HL-60/S4 treated with phorbol 12-myristate 13-acetate at 8.2 ng/mL for 4 days and 3 days (cell line): ENCODE measurements around the gene EZH2.

Source experiments
- in situ Hi-C: fragments of 300-500 bp; cut with MboI; formaldehyde crosslinking; loops from 2 replicates; pipeline ENCODE4 v1.15.0; 2022; ENCODE audit warnings: low sequenced_read_pairs

The EZH2 gene

DNA sequence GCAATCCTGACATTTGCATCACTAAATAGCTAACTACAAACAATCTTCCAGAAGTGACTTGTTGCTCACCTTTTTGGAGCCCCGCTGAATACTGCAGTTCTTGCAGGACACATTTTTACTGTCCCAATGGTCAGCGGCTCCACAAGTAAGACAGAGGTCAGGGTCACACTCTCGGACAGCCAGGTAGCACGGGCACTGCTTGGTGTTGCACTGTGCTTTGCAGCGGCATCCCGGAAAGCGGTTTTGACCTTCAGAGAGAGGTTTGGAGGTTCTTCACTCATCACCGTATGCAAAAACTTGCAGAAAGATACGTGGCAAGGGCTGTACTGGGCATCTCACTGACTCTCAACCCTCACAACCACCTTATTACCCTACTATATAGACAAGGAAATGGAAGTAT, 70.2 kb downstream of the EZH2 start:
- in situ Hi-C loops: no loop called here

DNA sequence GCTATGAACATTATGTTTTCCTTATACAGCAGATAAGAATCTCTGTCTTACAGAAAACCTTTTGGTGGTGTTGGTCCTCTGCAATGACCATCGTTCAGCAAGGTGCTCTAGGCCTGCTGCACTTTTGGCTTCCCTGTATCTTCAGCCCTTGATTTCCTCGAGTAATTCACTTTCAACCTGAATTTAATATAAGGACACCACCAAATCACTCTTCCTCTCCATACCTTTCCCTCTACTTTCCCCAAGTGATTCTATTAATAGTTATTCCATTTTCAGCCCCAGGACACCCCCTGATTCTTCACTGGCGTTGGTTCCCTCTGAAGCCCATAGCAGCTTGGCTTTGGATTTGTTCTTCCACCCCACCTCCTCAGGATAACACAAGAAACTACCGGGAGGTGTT, 72.2 kb downstream of the EZH2 start:
- in situ Hi-C loops: no loop called here

DNA sequence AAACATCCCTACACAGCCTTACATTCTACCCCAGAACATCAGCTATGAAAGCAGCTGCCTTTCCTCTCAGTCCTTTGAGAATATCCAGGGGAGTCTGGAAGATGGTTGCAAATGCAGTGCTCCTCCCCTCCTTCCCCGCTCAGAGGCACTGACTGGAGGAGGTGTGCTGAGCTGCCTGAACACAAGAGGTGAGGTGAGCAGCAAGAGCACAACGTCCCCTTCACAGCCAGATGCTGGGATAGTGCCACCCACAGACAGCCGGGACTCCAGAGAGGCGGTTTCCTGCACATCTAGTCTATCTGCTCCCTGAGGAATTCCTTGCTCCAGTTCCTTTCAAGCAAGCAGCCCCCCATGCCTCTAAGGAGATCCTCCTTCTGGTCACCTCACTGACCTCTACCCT, 74.2 kb downstream of the EZH2 start:
- in situ Hi-C loops: no loop called here

DNA sequence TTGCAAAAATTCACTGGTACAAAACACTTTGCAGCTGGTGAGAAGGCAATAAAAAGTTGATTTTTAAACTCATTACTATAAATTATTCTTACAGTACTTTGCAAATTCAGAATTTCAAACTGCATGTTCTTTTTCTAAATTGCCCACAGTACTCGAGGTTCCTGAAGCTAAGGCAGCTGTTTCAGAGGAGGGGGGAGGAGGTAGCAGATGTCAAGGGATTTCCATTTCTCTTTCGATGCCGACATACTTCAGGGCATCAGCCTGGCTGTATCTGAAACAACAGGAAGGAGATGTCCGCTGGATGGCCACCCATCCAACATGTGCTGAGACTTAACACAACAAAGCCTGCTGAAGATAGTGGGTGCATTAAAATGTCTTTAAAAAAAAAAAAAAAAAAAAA, 76.7 kb downstream of the EZH2 start:
- in situ Hi-C loops: no loop called here

DNA sequence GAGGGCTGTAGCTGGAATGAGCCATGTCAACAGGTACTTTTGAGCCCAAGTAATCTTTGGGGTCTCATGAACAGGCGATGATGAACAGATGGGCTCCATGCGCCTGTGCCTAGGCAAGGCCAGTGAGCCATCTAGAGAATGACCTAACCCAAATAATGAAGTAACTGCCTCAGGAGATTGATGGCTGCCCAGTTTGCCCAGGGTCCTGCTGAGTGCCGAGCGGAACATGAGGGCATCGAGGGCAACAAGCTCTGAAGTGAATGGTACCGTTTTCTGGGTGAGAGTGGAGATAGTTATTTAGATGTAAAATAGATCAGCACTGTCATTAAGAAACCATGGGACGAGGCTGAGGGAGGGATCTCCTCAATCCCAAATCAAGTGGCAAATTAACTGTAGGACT, 77.9 kb downstream of the EZH2 start:
- in situ Hi-C loops: no loop called here

DNA sequence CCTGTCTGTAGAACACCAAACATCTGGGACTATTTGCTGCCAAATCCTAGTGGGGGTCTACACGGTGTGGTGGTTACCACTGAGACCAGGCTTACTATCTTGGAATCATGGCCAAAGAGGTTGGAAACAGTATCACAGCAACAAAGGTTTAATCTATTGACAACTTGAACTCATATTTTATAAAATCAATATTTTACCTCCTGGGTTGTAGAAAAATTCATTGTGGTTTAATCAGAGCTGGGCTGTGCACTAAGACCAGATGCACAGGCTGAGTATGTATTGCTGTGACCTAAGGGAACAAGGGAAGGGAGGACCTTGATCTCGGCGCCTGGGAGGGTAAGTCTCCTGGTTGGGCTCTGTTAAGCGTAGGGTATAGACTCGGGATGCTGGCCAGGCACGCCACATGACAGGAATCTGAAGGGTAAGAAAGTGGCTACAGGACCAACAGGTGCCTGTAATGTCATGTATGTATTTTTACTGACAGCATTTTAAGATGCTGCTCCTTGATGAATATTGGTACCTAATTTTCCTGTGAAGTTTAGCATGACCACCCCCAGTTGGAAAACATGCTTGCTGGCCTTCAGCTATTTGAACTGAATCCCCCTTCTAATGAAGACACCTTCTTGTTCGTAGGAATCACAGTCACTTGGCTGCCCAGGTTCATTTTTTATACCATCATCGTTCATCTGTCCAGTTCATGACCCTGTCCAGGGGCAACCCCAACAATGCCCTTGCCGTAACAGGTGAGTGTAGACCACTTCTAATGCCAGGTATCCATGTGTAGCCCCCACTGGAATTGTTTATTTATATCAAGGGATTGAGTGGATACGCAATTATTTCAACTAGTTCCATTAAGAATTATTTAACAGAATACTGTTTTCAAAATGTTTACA, 79.5 kb downstream of the EZH2 start:
- in situ Hi-C loops: no loop called here

DNA sequence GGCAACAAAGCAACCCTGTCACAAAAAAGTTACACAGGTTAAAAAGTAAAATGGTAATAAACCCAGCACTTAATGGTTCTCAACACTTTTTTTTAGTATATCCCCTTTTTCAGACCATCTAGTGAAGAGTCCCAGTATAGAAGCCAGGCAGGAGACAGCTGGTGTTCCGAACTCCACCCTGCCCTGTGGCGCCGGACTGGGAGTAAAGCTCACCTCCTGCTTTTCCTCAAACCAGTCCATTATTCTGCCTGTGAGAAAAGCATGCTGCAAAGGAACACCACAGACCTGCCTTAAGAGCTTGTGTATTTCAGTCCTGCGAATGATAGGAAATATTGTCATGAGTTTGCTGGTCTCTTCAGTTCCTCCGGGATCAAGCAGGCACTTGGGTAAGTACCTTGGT, 81.0 kb downstream of the EZH2 start:
- in situ Hi-C loops: no loop called here

DNA sequence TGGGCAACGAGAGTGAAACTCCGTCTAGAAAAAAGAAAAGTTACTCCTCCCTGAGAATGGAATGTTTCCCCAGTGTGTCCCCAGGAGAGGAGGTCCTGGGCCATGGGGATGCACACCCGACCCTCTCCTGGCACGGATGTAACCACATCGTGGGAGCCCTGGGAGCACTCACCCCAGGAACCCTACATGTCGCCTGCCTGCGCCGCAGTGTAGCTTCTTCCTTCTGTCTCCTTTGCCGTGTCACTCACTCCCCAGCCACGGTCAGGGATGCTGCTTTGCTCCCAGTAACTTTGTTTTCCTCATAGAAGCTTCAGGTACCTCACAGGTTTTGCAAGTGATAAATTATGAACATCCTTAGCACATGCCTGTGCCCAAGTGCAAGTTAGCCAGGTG, 82.0 kb downstream of the EZH2 start:
- in situ Hi-C loops: no loop called here

DNA sequence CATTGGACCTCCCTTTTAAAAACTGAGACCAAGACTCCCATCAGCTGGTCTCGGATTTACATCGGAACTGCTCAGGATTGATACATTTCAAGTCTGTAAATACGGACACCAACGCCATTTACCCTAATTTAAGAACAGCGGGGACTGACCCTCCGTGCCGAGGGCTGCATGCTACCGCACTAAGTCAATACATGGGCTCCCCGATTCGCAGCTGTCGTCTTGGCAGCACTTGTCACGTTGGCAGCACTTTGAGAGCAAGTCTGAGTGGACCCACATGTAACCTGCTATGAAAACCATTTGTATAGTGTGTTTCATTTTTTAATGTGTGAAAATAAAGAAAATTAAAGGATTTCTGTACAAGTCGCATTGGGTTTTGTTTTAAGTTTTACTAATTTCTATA, 83.4 kb downstream of the EZH2 start:
- in situ Hi-C loops: no loop called here

DNA sequence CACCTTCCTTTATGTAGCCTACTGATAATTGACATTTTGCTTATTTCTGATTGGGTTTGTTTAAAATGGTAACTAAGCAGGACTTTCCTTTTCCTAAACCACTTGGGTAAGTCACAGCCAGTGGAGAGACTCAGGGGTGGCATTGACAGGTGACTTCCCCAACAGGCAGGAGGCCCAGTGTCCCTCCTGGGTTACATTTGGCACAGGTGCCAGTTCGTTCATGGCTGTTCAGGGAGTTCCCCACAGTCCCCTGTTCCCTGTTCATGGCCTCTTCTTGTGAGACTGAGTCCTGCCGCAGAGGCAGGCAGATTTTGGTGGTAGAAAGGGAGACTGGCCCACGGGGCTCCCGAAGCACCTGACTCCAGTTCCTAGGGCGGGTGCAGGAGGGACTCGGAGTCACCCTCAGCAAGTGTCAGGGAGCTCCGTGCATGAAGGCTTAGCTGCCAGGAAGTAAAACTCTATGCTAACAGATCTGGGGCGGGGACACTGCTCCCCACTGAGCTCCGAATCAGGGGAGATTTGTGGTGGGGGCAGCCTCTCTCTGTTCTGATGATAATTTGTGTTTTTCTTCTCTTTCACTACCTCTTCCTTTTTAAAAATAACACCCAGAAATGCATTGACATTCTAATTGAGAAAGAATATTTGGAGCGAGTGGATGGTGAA, 84.1 kb downstream of the EZH2 start:
- in situ Hi-C loops: no loop called here

DNA sequence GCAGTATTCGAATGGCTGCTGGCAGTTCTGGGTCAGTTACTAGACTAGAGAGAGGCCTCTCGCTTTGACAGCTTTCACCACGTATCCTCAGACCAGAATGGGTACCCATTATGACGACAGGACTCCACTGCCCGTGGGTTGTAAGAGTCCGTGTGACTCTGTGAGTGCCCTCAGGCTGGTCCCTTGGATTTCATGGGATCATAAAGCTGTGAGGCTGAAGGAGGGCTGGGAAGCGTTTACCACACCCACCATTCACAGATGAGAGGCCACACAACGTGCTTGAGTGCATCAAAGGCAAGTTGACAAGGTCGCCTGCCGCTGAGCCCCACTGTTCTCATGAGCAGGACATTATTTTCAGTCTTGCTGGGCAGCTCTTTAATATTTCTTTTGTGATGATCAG, 87.2 kb downstream of the EZH2 start:
- in situ Hi-C loops: no loop called here

DNA sequence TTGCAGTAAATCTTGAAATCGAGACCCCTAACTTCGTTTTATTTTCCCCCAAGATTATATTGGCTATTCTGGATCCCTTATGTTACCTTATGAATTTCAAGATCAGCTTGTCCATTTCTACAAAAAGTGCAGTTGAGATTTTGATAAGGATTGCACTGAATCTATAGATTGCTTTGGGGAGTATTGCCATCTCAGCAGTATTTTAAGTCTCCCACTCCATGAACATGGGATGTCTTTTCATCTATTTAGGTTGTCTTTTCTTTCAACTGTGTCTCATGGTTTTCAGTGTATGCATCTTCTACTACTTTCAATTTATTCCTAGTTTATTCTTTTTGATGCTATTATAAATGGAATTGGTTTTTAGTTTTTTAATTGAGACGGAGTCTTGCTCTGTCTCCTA, 89.6 kb downstream of the EZH2 start:
- in situ Hi-C loops: no loop called here

DNA sequence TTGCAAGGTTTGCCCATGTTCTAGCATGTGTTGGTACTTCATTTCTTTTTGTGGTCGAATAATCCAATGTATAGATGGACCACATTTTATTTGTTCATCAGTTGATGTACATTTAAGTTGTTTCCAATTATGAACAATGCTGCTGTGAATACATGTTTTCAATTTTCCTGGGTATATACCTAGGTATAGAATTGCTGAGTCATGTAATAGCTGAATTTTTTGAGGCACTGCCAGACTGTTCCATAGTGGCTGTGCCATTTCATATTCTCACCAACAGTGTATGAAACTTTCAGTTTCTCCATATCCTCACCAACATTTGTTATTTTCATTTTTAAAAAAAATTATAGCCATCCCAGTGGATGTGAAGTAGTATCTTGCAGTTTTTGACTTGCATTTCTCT, 90.5 kb downstream of the EZH2 start:
- in situ Hi-C loops: no loop called here

DNA sequence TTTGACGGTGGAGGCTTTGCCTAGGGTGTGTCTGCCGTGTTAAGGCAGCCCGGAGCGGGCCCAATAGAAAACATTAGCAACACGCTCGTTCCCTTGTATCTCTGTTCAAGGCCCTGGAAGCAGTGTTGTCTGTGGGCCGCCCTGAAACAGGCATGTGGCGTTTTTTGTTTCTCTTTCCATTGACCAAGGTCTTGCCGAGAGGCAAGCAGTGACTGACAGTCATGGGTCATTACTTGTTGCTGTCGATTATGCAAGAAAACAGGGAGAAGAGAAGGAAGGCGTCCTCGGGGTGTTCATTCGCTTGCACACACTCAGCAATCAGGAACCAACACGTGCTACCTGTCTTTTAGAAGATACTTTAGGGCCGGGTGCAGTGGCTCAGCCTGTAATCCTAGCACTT, 92.5 kb downstream of the EZH2 start:
- in situ Hi-C loops: no loop called here

DNA sequence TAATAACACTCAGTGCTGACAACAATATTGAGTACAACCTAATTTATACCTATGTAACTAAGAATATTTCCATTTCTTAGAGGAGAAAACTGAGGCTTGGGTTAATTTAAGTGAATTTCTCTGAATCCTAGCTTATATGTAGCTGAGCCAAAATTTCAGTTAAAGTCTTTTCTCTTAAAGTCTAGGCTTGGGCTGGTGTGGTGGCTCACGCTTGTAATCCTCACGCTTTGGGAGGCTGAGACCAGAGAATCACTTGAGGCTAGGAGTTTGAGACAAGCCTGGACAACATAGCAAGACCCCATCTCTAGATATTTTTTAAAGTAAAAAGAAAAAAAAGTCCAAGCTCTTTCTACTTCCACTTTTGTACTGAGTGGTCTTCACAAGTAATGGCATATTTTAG, 93.2 kb downstream of the EZH2 start:
- in situ Hi-C loops: no loop called here

DNA sequence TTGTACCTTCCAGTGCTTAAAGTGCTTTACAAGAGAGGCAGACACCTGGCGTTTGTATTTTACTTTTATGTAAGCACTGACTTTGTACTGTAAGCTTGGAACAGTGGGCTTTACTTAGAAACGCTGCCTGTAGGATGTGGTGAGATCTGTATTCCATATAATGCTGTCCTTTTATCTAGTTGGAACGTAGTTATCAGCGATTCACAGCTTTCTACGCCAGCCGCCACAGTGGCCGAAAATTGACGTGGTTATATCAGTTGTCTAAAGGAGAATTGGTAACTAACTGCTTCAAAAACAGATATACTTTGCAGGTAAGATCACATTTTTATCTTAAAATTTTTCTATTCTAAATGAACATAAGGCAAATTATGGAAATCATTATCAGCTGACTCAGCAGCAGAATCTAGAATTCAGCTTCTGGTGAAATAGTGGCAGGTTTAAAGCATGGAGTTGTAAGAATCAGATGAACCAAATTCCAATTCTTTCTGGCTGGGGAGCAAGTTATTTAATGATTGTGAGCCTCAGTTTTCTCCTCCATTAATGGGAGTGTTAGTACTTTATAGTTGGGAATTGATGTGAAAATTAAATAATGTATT, 93.9 kb downstream of the EZH2 start:
- in situ Hi-C loops: no loop called here

DNA sequence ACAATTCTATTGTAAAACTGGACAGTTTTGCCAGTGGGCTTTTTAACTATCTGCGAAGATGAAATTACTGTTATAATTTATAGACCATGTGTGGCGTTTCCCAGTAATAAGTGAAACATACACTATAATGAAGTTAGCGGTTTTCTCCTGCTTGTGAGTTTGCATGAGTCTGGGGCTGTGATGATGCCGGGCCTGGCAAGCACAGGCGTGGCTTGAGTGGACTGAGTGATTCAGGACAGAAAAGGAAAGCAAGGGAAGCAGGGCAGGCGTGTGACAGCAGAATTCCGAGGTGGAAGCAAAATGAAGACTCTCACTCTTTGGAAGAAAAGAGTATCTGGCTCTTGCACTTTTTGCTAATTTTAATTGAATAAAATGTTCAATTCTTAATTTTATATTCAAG, 94.9 kb downstream of the EZH2 start:
- in situ Hi-C loops: no loop called here

DNA sequence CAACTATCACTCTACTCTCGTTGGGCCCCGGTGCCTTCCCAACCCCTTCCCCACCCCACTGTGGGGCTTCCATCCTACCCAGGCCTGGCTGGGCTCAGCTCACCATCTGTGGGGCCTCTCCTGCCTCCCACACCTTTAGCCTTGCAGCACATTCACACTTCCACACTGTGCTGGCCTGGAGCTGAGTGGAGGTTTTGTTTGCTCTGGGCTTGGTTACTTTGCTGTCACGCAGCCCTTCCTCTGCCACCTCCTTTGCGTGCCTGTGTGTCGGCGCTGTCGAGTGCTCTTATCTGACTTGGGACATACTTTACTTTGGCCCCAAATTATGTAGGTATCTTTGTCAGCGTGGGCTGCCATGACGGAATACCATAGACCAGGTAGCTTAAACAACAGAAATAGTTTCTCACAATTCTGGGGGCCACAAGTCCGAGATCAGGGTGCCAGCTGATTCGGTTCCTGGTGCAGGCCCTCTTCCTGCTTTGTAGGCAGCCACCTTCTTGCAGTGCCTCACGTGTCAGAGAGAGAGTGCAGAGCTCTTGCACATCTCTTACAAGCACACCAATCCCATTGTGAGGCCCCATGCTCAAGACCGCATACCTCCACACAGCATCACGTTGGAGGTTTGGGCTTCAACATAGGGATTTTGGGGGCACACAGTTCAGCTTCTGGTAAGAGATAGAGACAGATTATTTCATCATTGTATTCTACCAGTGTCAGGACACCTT, 96.4 kb downstream of the EZH2 start:
- in situ Hi-C loops: no loop called here

DNA sequence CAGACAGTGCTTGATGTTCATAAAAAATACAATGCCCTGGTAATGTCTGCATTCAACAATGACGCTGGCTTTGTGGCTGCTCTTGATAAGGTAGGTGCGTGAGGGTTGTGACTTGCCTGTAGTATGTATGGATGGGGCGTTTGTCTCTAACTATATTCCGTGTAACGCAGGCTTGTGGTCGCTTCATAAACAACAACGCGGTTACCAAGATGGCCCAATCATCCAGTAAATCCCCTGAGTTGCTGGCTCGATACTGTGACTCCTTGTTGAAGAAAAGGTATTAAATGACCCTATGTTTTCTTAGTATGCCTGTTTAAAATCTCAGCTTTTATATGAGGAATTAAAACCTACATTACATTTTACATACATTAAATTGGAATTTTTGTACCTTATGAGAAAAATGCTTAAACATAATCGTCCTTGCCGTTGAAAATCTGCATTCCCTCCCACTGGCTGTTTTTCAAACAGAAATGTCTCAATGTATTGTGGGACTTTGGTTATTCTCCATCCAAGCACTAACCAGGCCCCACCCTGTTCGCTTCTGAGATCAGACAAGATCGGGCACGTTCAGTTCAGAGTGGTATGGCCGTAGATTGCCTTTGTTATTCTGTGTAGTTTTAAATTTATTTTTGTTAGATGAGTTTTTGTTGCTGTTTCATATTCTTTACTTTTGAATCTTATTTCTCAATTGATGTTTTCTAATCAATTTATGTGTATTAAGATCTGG, 100.1 kb downstream of the EZH2 start:
- in situ Hi-C loops: no loop called here

DNA sequence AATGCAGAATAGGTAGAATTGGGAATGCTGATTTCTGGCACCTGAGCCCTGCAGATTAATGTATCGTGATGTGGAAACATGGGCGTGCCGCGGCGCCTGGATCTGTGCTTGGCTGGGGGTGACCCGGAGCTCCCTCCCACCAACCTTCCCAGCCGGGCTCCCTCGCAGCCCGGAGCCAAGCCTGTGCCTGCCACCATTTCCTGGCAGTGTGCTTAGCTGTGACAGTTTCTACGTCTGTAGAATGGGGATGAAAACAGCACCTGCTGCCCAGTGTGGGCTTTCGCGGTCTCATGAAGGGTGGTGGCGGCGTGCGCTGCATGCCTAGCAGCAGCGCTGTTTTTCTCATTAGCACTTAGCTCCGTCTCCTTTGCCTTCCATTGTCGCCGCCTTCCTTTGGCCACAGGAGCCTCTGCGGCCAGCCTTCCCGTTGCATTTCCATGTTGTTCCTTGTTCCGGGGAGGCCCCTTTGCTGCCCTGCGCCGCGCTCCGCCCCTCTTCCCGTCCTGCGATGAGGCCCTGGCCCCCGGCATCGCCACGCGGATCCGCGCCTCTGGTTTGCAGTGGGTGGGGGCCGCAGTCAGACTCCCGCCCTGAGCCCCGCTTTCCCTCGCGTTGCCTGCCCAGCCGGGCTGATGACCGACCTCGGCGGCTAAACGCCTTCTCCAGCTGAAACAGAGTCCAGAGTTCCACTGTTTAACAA, 101.2 kb downstream of the EZH2 start:
- in situ Hi-C loops: no loop called here
